K562 (cell line): ENCODE results near the gene SMARCB1. TPM values are rescaled to one million over a fixed set of nuclear protein-coding genes. Genes with fewer than 3 reads are reported as not detected.

ENCODE experiments used
- ATAC-seq: fragments of 200-7000 bp; cut with Tn5 transposase; 3 replicates; pipeline ENCODE4 v1.9.1; 2020; ENCODE audit warnings: moderate library complexity
- BruUV-seq: library from RNA; stranded (reverse); fragments of 400-500 nt; replicated peaks from 2 replicates; lab custom pipeline; 2021; lab: Mats Ljungman, UMichigan
- CTCF ChIA-PET: fragments of 300-600 bp; formaldehyde crosslinking; extraction: SDS; loops from one replicate; lab custom pipeline; 2021; ENCODE audit warnings: low intra/inter-chr PET ratio; lab: Yijun Ruan, JAX
- POLR2A ChIA-PET: fragments of 300-600, 350-650 bp; sonication (Branson Sonifier 250); formaldehyde crosslinking; extraction: SDS; loops from one replicate; lab custom pipeline; 2021; ENCODE audit warnings: antibody characterized with exemption, inconsistent platforms; lab: Yijun Ruan, JAX
- DNase-seq, 4 experiments: peaks; one replicate each; pipeline versions ENCODE4 v3.0.0 to v3.0.0-alpha.2; 2011 to 2018; ENCODE audit warnings: low spot score in 3 of 4, mixed read lengths in 3 of 4; ENCODE audit errors: extremely low read depth in 1 of 4
- FAIRE-seq: peaks from 2 replicates; lab custom pipeline; 2011; peaks lifted over from hg19 to GRCh38; lab: Jason Lieb, UNC
- H2AFZ ChIP-seq: 2 replicates; pipeline ENCODE4 v1.6.0; 2011; ENCODE audit warnings: low read depth, low read length, control low read depth, inconsistent platforms
- H3K27ac ChIP-seq: fragments of 200-600 bp; 3 replicates; pipeline ENCODE4 v1.8.0; 2011; ENCODE audit warnings: low read depth, mild to moderate bottlenecking, control low read depth, inconsistent platforms, low read length, moderate library complexity, mixed read lengths; ENCODE audit errors: extremely low read depth
- H3K27me3 ChIP-seq, 2 experiments: fragments of 300-600 bp in 1 of 2; 2 replicates in 1 of 2; 3 replicates in 1 of 2; pipeline versions ENCODE4 v1.6.0 to v1.8.0; 2011; ENCODE audit warnings: inconsistent platforms in 2 of 2, low read length in 2 of 2, mild to moderate bottlenecking in 1 of 2, mixed read lengths in 1 of 2, moderate library complexity in 1 of 2; ENCODE audit not compliant: control insufficient read depth in 2 of 2, insufficient read depth in 2 of 2
- H3K36me3 ChIP-seq: fragments of 300-600 bp; 3 replicates; pipeline ENCODE4 v1.8.0; 2011; ENCODE audit warnings: mild to moderate bottlenecking, low read length, inconsistent platforms; ENCODE audit not compliant: control insufficient read depth, insufficient read depth
- H3K4me1 ChIP-seq, 2 experiments: fragments of 200-600 bp in 1 of 2; replicated peaks in 1 of 2; 2 replicates in 1 of 2; 3 replicates in 1 of 2; pipeline versions ENCODE4 v1.5.1 to v1.8.0; 2011; ENCODE audit warnings: inconsistent platforms in 2 of 2, low read length in 2 of 2, mild to moderate bottlenecking in 1 of 2, mixed read lengths in 1 of 2, moderate library complexity in 1 of 2; ENCODE audit not compliant: control insufficient read depth in 2 of 2, insufficient read depth in 2 of 2
- H3K4me2 ChIP-seq: 2 replicates; pipeline ENCODE4 v1.6.1; 2011; ENCODE audit warnings: low read length, control low read depth, inconsistent platforms, mixed read lengths; ENCODE audit not compliant: insufficient read depth
- H3K4me3 ChIP-seq: fragments of 200-600 bp; sonication (generic), shearing (Covaris generic); 2 replicates; pipeline ENCODE4 v1.5.1; 2016; ENCODE audit warnings: control low read depth, inconsistent platforms
- H3K79me2 ChIP-seq: fragments of 200-600 bp; 3 replicates; pipeline ENCODE4 v1.8.0; 2011; ENCODE audit warnings: low read length, inconsistent platforms; ENCODE audit not compliant: control insufficient read depth, insufficient read depth
- H3K9ac ChIP-seq, 2 experiments: 2 replicates each; pipeline versions ENCODE4 v1.6.0 to v1.6.1; 2011; ENCODE audit warnings: low read depth in 2 of 2, low read length in 2 of 2, control low read depth in 1 of 2, inconsistent platforms in 1 of 2, mild to moderate bottlenecking in 1 of 2, mixed read lengths in 1 of 2; ENCODE audit not compliant: insufficient read depth in 1 of 2
- H3K9me1 ChIP-seq: one replicate; pipeline ENCODE4 v1.6.0; 2011; ENCODE audit warnings: inconsistent platforms, mild to moderate bottlenecking, low read length, moderate library complexity; ENCODE audit not compliant: control insufficient read depth, insufficient read depth
- H3K9me3 ChIP-seq: replicated peaks from 2 replicates; pipeline ENCODE4 v1.5.1; 2011; ENCODE audit warnings: low read depth, low read length, inconsistent platforms; ENCODE audit not compliant: control insufficient read depth, insufficient read depth
- H4K20me1 ChIP-seq: replicated peaks from 2 replicates; pipeline ENCODE4 v1.6.1; 2011; ENCODE audit warnings: low read length, inconsistent platforms, mixed read lengths; ENCODE audit not compliant: control insufficient read depth, insufficient read depth
- GATAD2A ChIP-seq: fragments of 450-650 bp; IDR thresholded peaks from 2 replicates; pipeline ENCODE4 v1.6.1; 2017
- MAZ ChIP-seq, 2 experiments: fragments of 450-650 bp in 1 of 2; sonication (generic) in 1 of 2; formaldehyde crosslinking; IDR thresholded peaks in 1 of 2; conservative IDR thresholded peaks in 1 of 2; 2 replicates each; pipeline versions ENCODE4 v1.4.0 to v1.5.0; 2020; ENCODE audit warnings: mild to moderate bottlenecking in 1 of 2, missing genetic modification reagents in 1 of 2
- NCOA1 ChIP-seq: fragments of 450-650 bp; IDR thresholded peaks from 2 replicates; pipeline ENCODE4 v1.6.1; 2016; ENCODE audit warnings: low read depth
- NFIC ChIP-seq: fragments of 450-650 bp; IDR thresholded peaks from 2 replicates; pipeline ENCODE4 v1.6.1; 2017; ENCODE audit warnings: mild to moderate bottlenecking, inconsistent platforms
- PTRF ChIP-seq: fragments of 450-650 bp; IDR thresholded peaks from 2 replicates; pipeline ENCODE4 v1.6.1; 2016; ENCODE audit warnings: mild to moderate bottlenecking, missing genetic modification characterization, missing compliant biosample characterization
- SP1 ChIP-seq: sonication (generic); formaldehyde crosslinking; IDR thresholded peaks from 2 replicates; pipeline ENCODE4 v1.8.1; 2022; ENCODE audit warnings: mild to moderate bottlenecking, missing genetic modification reagents
- TFAP4 ChIP-seq: sonication (generic); formaldehyde crosslinking; IDR thresholded peaks from 2 replicates; pipeline ENCODE4 v1.8.0; 2022; ENCODE audit warnings: missing genetic modification reagents, mild to moderate bottlenecking, moderate library complexity, borderline replicate concordance
- ZBTB33 ChIP-seq: sonication (generic); formaldehyde crosslinking; IDR thresholded peaks from 2 replicates; pipeline ENCODE4 v1.8.1; 2023; ENCODE audit warnings: mild to moderate bottlenecking, missing genetic modification reagents
- ZNF217 ChIP-seq: sonication (generic); formaldehyde crosslinking; IDR thresholded peaks from 2 replicates; pipeline ENCODE4 v1.8.0; 2022; ENCODE audit warnings: mild to moderate bottlenecking, missing genetic modification reagents
- ZNF398 ChIP-seq: fragments of 250-450 bp; sonication (Bioruptor Pico); IDR thresholded peaks from 2 replicates; pipeline ENCODE4 v1.8.0; 2021; ENCODE audit warnings: moderate library complexity, mild to moderate bottlenecking, inconsistent platforms
- ZNF740 ChIP-seq, 3 experiments: fragments of 200-800 bp in 1 of 3; sonication (Bioruptor generic) in 1 of 3; sonication (generic) in 1 of 3; formaldehyde crosslinking in 1 of 3; IDR thresholded peaks; 2 replicates each; pipeline versions ENCODE4 v1.6.1 to v1.8.0; 2016 to 2022; ENCODE audit warnings: mild to moderate bottlenecking in 2 of 3, missing compliant biosample characterization in 2 of 3, missing genetic modification characterization in 2 of 3, missing genetic modification reagents in 1 of 3
- WGBS: fragments of 100-300 bp; shearing (Covaris generic); methylation state at CpG from one replicate; pipeline ENCODE4 v1.1.6; 2016; ENCODE audit warnings: low coverage, mixed read lengths; ENCODE audit not compliant: insufficient coverage; ENCODE audit errors: missing lambda C conversion rate; 5-methylcytosine and 5-hydroxymethylcytosine counted together
- in situ Hi-C: fragments of 300-500 bp; cut with MboI; formaldehyde crosslinking; loops from 4 replicates; pipeline ENCODE4 v1.15.0; 2018; ENCODE audit warnings: inconsistent platforms, mixed read lengths
- intact Hi-C: fragments of 100-400 bp; cut with micrococcal nuclease; formaldehyde crosslinking; loops from 2 replicates; pipeline ENCODE4 v1.14.2; 2022
- polyA plus RNA-seq, 8 experiments: library from polyadenylated mRNA; depleted of rRNA in 4 of 8; stranded (reverse) in 5 of 8; unstranded in 3 of 8; fragments of >200 nt; fragmentation: Nextera tagmentation in 2 of 8; fragmentation: Illumina TruSeq in 1 of 8; extraction: Ambion mirVana in 2 of 8; extraction: Trizol in 1 of 8; gene quantifications; 2 replicates each; pipeline versions ENCODE4 v1.2.1 to v1.2.3, GENCODE V29; 2011 to 2014; ENCODE audit warnings: inconsistent platforms in 1 of 8, missing spikeins in 1 of 8
- total RNA-seq, 7 experiments: library from RNA; depleted of rRNA in 6 of 7; stranded (reverse); fragments of >200 nt in 6 of 7; fragmentation: Illumina TruSeq in 2 of 7; extraction: Trizol in 2 of 7; gene quantifications; 2 replicates each; pipeline versions ENCODE4 v1.2.1 to v1.2.3, GENCODE V29; 2011 to 2021; ENCODE audit warnings: low replicate concordance in 1 of 7

Gene SMARCB1
- total and polyA plus RNA-seq, 9 of the 15 experiments (the other 6 are each of a cell fraction or from before 2014, with no cell fraction given), result 1.2 to 113 (median 65.4) TPM

- TF ChIP-seq PTRF (tag) (no peak), SP1 (CRISPR knock-in tag) (no peak), GATAD2A (no peak)
- TF ChIP-seq, all 486 proteins: peak for 0
Observed at GRCh38 chr22:23850136-23850611, 63.4 kb downstream of the SMARCB1 start (continued).

- 55% methylated on average over 25 of the region's 58 CpGs for WGBS
- Histone ChIP-seq H3K4me2 (peak overlapping the region; percentile 89), H3K9me1 (no peaks in the 10 kb centered on the region), H3K4me3 (peak overlapping the region; percentile 51), H4K20me1 (no peaks in the 10 kb centered on the region), H3K9ac (peak overlapping the region; percentile 60 to 91; a peak in 3 of 4 replicates), H3K4me1 (peaks cover 0 to 19% of the 10 kb centered on the region in 2 experiments; a peak in 3 of 5 replicates), H3K27ac (peak overlapping the region; percentile 38), H3K36me3 (no peaks in the 10 kb centered on the region), H3K9me3 (no peaks in the 10 kb centered on the region), H3K79me2 (no peaks in the 10 kb centered on the region), H2AFZ (peak overlapping the region; percentile 94), H3K27me3 (no peaks in the 10 kb centered on the region)
- in situ Hi-C loops (loop anchor here (25.0 kb wide), 1 partner anchor 545 kb away; no protein-coding TSS in a partner anchor), intact Hi-C loops (no loop called here)
- BruUV-seq, result no TSS peak
- POLR2A ChIA-PET, result interaction anchor here (0.6 kb wide), 2 partner anchors 487 to 1057 kb away, joined by 3 read pairs; no protein-coding TSS in a partner anchor
- CTCF ChIA-PET, result no interaction called here
- DNase-seq (no peak), FAIRE-seq (no peak), ATAC-seq (peak; percentile 52)
- peak; percentile 31; the same call in 1 of the 2 replicates for TF ChIP-seq ZBTB33 (CRISPR knock-in tag)
- no peak for TF ChIP-seq NFIC
- no peak for TF ChIP-seq ZNF217
- TF ChIP-seq MAZ (CRISPR knock-in tag; conservative IDR thresholded peaks at IDR 0.05 in 1 of 2, IDR thresholded peaks at IDR 0.05 in 1 of 2), result no peak
- TF ChIP-seq NCOA1, result no peak
- TF ChIP-seq ZNF740 (CRISPR knock-in tag; IDR thresholded peaks at IDR 0.05), result peak; percentile 62
- peak in 1 of 2 experiments; percentile 72; a peak in 1 of 4 replicates for TF ChIP-seq ZNF740 (tag; IDR thresholded peaks at IDR 0.05)
- no peak for TF ChIP-seq TFAP4
- TF ChIP-seq ZNF398, result no peak
Observed at GRCh38 chr22:23856721-23857605, 70.2 kb downstream of the SMARCB1 start.
